A549 (cell line): ENCODE data around the gene ROR2.

ENCODE experiments used
- JUNB ChIP-seq: fragments of >200 bp; sonication (Bioruptor Twin); formaldehyde crosslinking; IDR thresholded peaks from 2 replicates; pipeline ENCODE4 v1.6.1; 2016
- SREBF2 ChIP-seq: fragments of 450-650 bp; IDR thresholded peaks from 2 replicates; pipeline ENCODE4 v1.6.1; 2014; ENCODE audit warnings: mild to moderate bottlenecking, moderate library complexity
- TF ChIP-seq, protein P1 (sequence below): fragments of 450-650 bp; IDR thresholded peaks from 2 replicates; pipeline ENCODE4 v1.6.1; 2014; ENCODE audit warnings: antibody characterized with exemption
- TF ChIP-seq, protein P2 (sequence below): fragments of 200-600 bp; sonication (generic); IDR thresholded peaks from 2 replicates; pipeline ENCODE4 v1.6.1; 2016; ENCODE audit warnings: antibody characterized with exemption, mild to moderate bottlenecking, moderate library complexity

DNA sequence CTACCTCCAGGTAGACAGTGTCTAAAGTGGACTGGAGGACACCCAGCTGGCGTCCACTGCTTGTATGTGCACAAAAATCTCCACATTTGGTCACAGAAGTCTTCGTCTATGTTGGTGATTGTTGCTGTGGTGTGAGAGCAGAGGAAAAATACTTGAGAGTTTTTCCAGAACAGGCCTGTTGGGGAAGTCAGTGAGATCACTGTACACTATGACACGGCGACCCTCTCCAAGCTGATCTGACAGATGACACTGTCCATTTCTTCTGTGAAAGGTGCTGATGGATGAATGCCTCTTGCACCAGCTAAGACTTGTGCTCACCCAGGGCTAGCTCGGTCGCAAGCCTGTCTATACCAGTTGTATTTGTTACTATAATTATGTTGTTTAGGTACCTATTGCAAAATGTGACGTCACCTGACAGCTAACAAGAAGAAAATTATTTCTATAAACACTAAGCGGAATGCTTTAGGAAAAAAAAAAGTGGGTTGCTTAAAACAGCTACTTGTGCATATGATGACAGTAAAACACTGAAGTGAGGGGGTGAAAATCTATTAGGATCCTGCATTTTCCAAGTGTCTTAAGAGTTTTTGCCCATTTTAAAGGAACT, 142.3 kb downstream of the ROR2 start:
- TF ChIP-seq SREBF2 (no peak), JUNB (no peak)
- TF ChIP-seq, protein P1, sequence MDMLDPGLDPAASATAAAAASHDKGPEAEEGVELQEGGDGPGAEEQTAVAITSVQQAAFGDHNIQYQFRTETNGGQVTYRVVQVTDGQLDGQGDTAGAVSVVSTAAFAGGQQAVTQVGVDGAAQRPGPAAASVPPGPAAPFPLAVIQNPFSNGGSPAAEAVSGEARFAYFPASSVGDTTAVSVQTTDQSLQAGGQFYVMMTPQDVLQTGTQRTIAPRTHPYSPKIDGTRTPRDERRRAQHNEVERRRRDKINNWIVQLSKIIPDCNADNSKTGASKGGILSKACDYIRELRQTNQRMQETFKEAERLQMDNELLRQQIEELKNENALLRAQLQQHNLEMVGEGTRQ: no peak
- TF ChIP-seq, protein P2, sequence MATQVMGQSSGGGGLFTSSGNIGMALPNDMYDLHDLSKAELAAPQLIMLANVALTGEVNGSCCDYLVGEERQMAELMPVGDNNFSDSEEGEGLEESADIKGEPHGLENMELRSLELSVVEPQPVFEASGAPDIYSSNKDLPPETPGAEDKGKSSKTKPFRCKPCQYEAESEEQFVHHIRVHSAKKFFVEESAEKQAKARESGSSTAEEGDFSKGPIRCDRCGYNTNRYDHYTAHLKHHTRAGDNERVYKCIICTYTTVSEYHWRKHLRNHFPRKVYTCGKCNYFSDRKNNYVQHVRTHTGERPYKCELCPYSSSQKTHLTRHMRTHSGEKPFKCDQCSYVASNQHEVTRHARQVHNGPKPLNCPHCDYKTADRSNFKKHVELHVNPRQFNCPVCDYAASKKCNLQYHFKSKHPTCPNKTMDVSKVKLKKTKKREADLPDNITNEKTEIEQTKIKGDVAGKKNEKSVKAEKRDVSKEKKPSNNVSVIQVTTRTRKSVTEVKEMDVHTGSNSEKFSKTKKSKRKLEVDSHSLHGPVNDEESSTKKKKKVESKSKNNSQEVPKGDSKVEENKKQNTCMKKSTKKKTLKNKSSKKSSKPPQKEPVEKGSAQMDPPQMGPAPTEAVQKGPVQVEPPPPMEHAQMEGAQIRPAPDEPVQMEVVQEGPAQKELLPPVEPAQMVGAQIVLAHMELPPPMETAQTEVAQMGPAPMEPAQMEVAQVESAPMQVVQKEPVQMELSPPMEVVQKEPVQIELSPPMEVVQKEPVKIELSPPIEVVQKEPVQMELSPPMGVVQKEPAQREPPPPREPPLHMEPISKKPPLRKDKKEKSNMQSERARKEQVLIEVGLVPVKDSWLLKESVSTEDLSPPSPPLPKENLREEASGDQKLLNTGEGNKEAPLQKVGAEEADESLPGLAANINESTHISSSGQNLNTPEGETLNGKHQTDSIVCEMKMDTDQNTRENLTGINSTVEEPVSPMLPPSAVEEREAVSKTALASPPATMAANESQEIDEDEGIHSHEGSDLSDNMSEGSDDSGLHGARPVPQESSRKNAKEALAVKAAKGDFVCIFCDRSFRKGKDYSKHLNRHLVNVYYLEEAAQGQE: no peak
